SK-N-SH treated with all-trans-retinoic acid at 6 μM for 48 hours (cell line): ENCODE data around the gene UBXN10.

Experiments used
- ARNTL ChIP-seq: fragments of 450-650 bp; formaldehyde crosslinking; IDR thresholded peaks from 2 replicates; pipeline ENCODE4 v1.5.0; 2020; ENCODE audit warnings: low read depth, mild to moderate bottlenecking, moderate library complexity, borderline replicate concordance
- BACH2 ChIP-seq: fragments of 250-450 bp; sonication (Bioruptor Pico); IDR thresholded peaks from 2 replicates; pipeline ENCODE4 v1.9.0; 2021; ENCODE audit warnings: mild to moderate bottlenecking, borderline replicate concordance
- CREB5 ChIP-seq: fragments of 250-450 bp; sonication (Bioruptor Pico); IDR thresholded peaks from 2 replicates; pipeline ENCODE4 v1.5.1; 2020; ENCODE audit warnings: low read depth, mild to moderate bottlenecking, moderate library complexity
- CSDC2 ChIP-seq: fragments of 250-450 bp; sonication (Bioruptor Pico); IDR thresholded peaks from 2 replicates; pipeline ENCODE4 v1.5.0; 2020; ENCODE audit warnings: mild to moderate bottlenecking, moderate library complexity
- CSRNP3 ChIP-seq: fragments of 250-450 bp; sonication (Bioruptor Pico); IDR thresholded peaks from 2 replicates; pipeline ENCODE4 v1.5.1; 2021; ENCODE audit warnings: mild to moderate bottlenecking, moderate library complexity
- GLIS3 ChIP-seq: fragments of 250-450 bp; sonication (Bioruptor Pico); IDR thresholded peaks from 2 replicates; pipeline ENCODE4 v1.5.0; 2020; ENCODE audit warnings: mild to moderate bottlenecking, moderate library complexity
- OSR1 ChIP-seq: fragments of 250-450 bp; sonication (Bioruptor Pico); IDR thresholded peaks from 2 replicates; pipeline ENCODE4 v1.8.0; 2022; ENCODE audit warnings: moderate library complexity, mild to moderate bottlenecking, inconsistent platforms
- PATZ1 ChIP-seq: fragments of 250-450 bp; sonication (Bioruptor Pico); IDR thresholded peaks from 2 replicates; pipeline ENCODE4 v1.8.0; 2020; ENCODE audit warnings: mild to moderate bottlenecking, moderate library complexity, borderline replicate concordance
- POU6F1 ChIP-seq: fragments of 250-450 bp; sonication (Bioruptor Pico); IDR thresholded peaks from 2 replicates; pipeline ENCODE4 v1.8.0; 2021; ENCODE audit warnings: low read depth, mild to moderate bottlenecking, moderate library complexity, borderline replicate concordance
- RARB ChIP-seq: fragments of 250-450 bp; sonication (Bioruptor Pico); IDR thresholded peaks from 2 replicates; pipeline ENCODE4 v1.8.0; 2021; ENCODE audit warnings: mild to moderate bottlenecking, moderate library complexity
- SNAI2 ChIP-seq: fragments of 250-450 bp; sonication (Bioruptor Pico); IDR thresholded peaks from 2 replicates; pipeline ENCODE4 v1.5.0; 2020; ENCODE audit warnings: mild to moderate bottlenecking, moderate library complexity
- ZFP3 ChIP-seq: fragments of 250-450 bp; sonication (Bioruptor Pico); IDR thresholded peaks from 2 replicates; pipeline ENCODE4 v1.5.0; 2020; ENCODE audit warnings: mild to moderate bottlenecking, moderate library complexity
- ZNF565 ChIP-seq: fragments of 450-650 bp; formaldehyde crosslinking; conservative IDR thresholded peaks from 2 replicates; pipeline ENCODE4 v1.5.0; 2020; ENCODE audit warnings: low read depth, mild to moderate bottlenecking, moderate library complexity

GRCh38 chr1:20190256-20191160 is 4.6 kb downstream of the UBXN10 start:
- no peak for TF ChIP-seq PATZ1
- no peak for TF ChIP-seq ZNF565
- no peak for TF ChIP-seq BACH2 (CRISPR knock-in tag)
- no peak for TF ChIP-seq CREB5 (CRISPR knock-in tag)
- no peak for TF ChIP-seq ARNTL
- no peak for TF ChIP-seq CSDC2
- TF ChIP-seq OSR1 (CRISPR knock-in tag), result no peak
- TF ChIP-seq RARB (CRISPR knock-in tag), result no peak
- no peak for TF ChIP-seq SNAI2
- no peak for TF ChIP-seq CSRNP3
- no peak for TF ChIP-seq GLIS3 (CRISPR knock-in tag)
- no peak for TF ChIP-seq ZFP3
- TF ChIP-seq POU6F1 (CRISPR knock-in tag), result no peak
